SK-N-SH treated with all-trans-retinoic acid at 6 μM for 48 hours (cell line): ENCODE results near the gene LOXHD1.

ENCODE experiments used
- ATAC-seq: fragments of 200-7000 bp; cut with Tn5 transposase; 3 replicates; pipeline ENCODE4 v1.9.1; 2020; ENCODE audit warnings: mild to moderate bottlenecking, moderate library complexity
- ARNTL ChIP-seq: fragments of 450-650 bp; formaldehyde crosslinking; IDR thresholded peaks from 2 replicates; pipeline ENCODE4 v1.5.0; 2020; ENCODE audit warnings: low read depth, mild to moderate bottlenecking, moderate library complexity, borderline replicate concordance
- BACH2 ChIP-seq: fragments of 250-450 bp; sonication (Bioruptor Pico); IDR thresholded peaks from 2 replicates; pipeline ENCODE4 v1.9.0; 2021; ENCODE audit warnings: mild to moderate bottlenecking, borderline replicate concordance
- CSDC2 ChIP-seq: fragments of 250-450 bp; sonication (Bioruptor Pico); IDR thresholded peaks from 2 replicates; pipeline ENCODE4 v1.5.0; 2020; ENCODE audit warnings: mild to moderate bottlenecking, moderate library complexity
- ESRRG ChIP-seq: fragments of 250-450 bp; sonication (Bioruptor Pico); IDR thresholded peaks from 2 replicates; pipeline ENCODE4 v1.6.1; 2021; ENCODE audit warnings: mild to moderate bottlenecking
- GLIS3 ChIP-seq: fragments of 250-450 bp; sonication (Bioruptor Pico); IDR thresholded peaks from 2 replicates; pipeline ENCODE4 v1.5.0; 2020; ENCODE audit warnings: mild to moderate bottlenecking, moderate library complexity
- ISL1 ChIP-seq: fragments of 250-450 bp; sonication (Bioruptor Pico); IDR thresholded peaks from 2 replicates; pipeline ENCODE4 v2.1.2; 2022; ENCODE audit warnings: mild to moderate bottlenecking, moderate library complexity
- OSR1 ChIP-seq: fragments of 250-450 bp; sonication (Bioruptor Pico); IDR thresholded peaks from 2 replicates; pipeline ENCODE4 v1.8.0; 2022; ENCODE audit warnings: moderate library complexity, mild to moderate bottlenecking, inconsistent platforms
- PPARA ChIP-seq: fragments of 250-450 bp; sonication (Bioruptor Pico); IDR thresholded peaks from 2 replicates; pipeline ENCODE4 v1.5.0; 2020; ENCODE audit warnings: mild to moderate bottlenecking, borderline replicate concordance
- RARB ChIP-seq: fragments of 250-450 bp; sonication (Bioruptor Pico); IDR thresholded peaks from 2 replicates; pipeline ENCODE4 v1.8.0; 2021; ENCODE audit warnings: mild to moderate bottlenecking, moderate library complexity
- TCF4 ChIP-seq: fragments of 250-450 bp; sonication (Bioruptor Pico); IDR thresholded peaks from 2 replicates; pipeline ENCODE4 v1.8.0; 2021; ENCODE audit warnings: mild to moderate bottlenecking, moderate library complexity, borderline replicate concordance
- TOX ChIP-seq: fragments of 250-450 bp; sonication (Bioruptor Pico); IDR thresholded peaks from 2 replicates; pipeline ENCODE4 v1.8.0; 2021; ENCODE audit warnings: mild to moderate bottlenecking, moderate library complexity, borderline replicate concordance
- TSHZ2 ChIP-seq: fragments of 250-450 bp; sonication (Bioruptor Pico); IDR thresholded peaks from 2 replicates; pipeline ENCODE4 v1.5.0; 2020; ENCODE audit warnings: mild to moderate bottlenecking, moderate library complexity
- ZC3H10 ChIP-seq: fragments of 250-450 bp; sonication (Bioruptor Pico); IDR thresholded peaks from 2 replicates; pipeline ENCODE4 v1.5.1; 2021; ENCODE audit warnings: mild to moderate bottlenecking, moderate library complexity
- ZFP3 ChIP-seq: fragments of 250-450 bp; sonication (Bioruptor Pico); IDR thresholded peaks from 2 replicates; pipeline ENCODE4 v1.5.0; 2020; ENCODE audit warnings: mild to moderate bottlenecking, moderate library complexity
- ZFP30 ChIP-seq: fragments of 450-650 bp; formaldehyde crosslinking; IDR thresholded peaks from 2 replicates; pipeline ENCODE4 v1.5.0; 2022; ENCODE audit warnings: mild to moderate bottlenecking, moderate library complexity
- ZNF565 ChIP-seq: fragments of 450-650 bp; formaldehyde crosslinking; conservative IDR thresholded peaks from 2 replicates; pipeline ENCODE4 v1.5.0; 2020; ENCODE audit warnings: low read depth, mild to moderate bottlenecking, moderate library complexity
- ZNF70 ChIP-seq: fragments of 450-650 bp; formaldehyde crosslinking; IDR thresholded peaks from 2 replicates; pipeline ENCODE4 v1.5.0; 2020; ENCODE audit warnings: mild to moderate bottlenecking, moderate library complexity
- ZNF8 ChIP-seq: fragments of 450-650 bp; formaldehyde crosslinking; IDR thresholded peaks from 2 replicates; pipeline ENCODE4 v1.5.0; 2020; ENCODE audit warnings: mild to moderate bottlenecking, moderate library complexity
- TF ChIP-seq, protein P1 (sequence below): fragments of 250-450 bp; sonication (Bioruptor Pico); IDR thresholded peaks from 2 replicates; pipeline ENCODE4 v1.5.1; 2021; ENCODE audit warnings: mild to moderate bottlenecking, moderate library complexity
- TF ChIP-seq, protein P2 (sequence below): fragments of 250-450 bp; sonication (Bioruptor Pico); IDR thresholded peaks from 2 replicates; pipeline ENCODE4 v1.8.0; 2020; ENCODE audit warnings: mild to moderate bottlenecking, moderate library complexity, borderline replicate concordance
- TF ChIP-seq, protein P3 (sequence below): fragments of 250-450 bp; sonication (Bioruptor Pico); IDR thresholded peaks from 2 replicates; pipeline ENCODE4 v1.8.0; 2021; ENCODE audit warnings: low read depth, mild to moderate bottlenecking, moderate library complexity, borderline replicate concordance
- TF ChIP-seq, protein P4 (sequence below): fragments of 250-450 bp; sonication (Bioruptor Pico); IDR thresholded peaks from 2 replicates; pipeline ENCODE4 v1.5.1; 2020; ENCODE audit warnings: low read depth, mild to moderate bottlenecking, moderate library complexity

Gene LOXHD1

DNA sequence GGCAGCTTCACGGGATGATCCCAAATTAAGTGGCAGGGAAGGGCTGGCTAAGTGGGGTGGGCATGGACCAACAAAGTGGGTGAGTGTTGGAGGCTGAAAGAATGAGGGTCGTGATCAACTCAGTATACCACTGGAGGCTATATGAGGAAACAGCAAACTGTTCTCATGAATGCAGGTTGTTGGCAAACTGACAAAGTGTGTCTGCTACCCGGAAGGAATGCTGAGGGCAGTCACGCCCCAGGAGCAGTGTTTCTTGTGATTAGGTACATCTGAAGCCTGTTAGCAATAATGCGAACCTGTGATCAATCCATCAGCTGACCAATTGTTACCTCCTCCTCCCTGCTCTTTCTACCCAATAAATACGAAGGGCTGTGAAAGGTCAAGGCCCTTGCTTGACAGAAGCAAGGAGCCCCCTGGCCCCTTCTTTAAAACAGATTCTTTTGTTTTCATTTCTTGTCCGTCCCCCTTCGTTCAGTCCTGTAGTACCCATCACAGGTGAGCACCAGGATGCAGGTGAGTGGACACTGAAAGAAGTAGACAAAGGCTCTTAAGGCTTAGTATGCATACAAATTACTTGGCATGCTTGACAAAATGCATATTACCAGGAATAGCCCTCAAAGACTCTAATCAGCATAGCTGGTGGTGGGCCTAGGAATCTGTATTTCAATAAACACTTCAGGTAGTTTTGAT, 67.9 kb downstream of the LOXHD1 start:
- ATAC-seq = no peak
- TF ChIP-seq ZC3H10 (CRISPR knock-in tag) (no peak), PPARA (CRISPR knock-in tag) (no peak), ESRRG (CRISPR knock-in tag) (no peak), RARB (CRISPR knock-in tag) (no peak), OSR1 (CRISPR knock-in tag) (no peak), BACH2 (CRISPR knock-in tag) (no peak), TSHZ2 (CRISPR knock-in tag) (no peak), CSDC2 (no peak), TOX (CRISPR knock-in tag) (no peak), ZNF565 (CRISPR knock-in tag) (no peak), ARNTL (no peak), ZNF70 (CRISPR knock-in tag) (no peak), ZFP30 (CRISPR knock-in tag) (no peak), ISL1 (no peak), TCF4 (no peak), GLIS3 (CRISPR knock-in tag) (no peak), ZNF8 (CRISPR knock-in tag) (no peak)
- TF ChIP-seq, protein P1, sequence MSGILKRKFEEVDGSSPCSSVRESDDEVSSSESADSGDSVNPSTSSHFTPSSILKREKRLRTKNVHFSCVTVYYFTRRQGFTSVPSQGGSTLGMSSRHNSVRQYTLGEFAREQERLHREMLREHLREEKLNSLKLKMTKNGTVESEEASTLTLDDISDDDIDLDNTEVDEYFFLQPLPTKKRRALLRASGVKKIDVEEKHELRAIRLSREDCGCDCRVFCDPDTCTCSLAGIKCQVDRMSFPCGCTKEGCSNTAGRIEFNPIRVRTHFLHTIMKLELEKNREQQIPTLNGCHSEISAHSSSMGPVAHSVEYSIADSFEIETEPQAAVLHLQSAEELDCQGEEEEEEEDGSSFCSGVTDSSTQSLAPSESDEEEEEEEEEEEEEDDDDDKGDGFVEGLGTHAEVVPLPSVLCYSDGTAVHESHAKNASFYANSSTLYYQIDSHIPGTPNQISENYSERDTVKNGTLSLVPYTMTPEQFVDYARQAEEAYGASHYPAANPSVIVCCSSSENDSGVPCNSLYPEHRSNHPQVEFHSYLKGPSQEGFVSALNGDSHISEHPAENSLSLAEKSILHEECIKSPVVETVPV (CRISPR knock-in tag) = no peak
- TF ChIP-seq, protein P2, sequence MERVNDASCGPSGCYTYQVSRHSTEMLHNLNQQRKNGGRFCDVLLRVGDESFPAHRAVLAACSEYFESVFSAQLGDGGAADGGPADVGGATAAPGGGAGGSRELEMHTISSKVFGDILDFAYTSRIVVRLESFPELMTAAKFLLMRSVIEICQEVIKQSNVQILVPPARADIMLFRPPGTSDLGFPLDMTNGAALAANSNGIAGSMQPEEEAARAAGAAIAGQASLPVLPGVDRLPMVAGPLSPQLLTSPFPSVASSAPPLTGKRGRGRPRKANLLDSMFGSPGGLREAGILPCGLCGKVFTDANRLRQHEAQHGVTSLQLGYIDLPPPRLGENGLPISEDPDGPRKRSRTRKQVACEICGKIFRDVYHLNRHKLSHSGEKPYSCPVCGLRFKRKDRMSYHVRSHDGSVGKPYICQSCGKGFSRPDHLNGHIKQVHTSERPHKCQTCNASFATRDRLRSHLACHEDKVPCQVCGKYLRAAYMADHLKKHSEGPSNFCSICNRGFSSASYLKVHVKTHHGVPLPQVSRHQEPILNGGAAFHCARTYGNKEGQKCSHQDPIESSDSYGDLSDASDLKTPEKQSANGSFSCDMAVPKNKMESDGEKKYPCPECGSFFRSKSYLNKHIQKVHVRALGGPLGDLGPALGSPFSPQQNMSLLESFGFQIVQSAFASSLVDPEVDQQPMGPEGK (CRISPR knock-in tag) = no peak
- TF ChIP-seq, protein P3, sequence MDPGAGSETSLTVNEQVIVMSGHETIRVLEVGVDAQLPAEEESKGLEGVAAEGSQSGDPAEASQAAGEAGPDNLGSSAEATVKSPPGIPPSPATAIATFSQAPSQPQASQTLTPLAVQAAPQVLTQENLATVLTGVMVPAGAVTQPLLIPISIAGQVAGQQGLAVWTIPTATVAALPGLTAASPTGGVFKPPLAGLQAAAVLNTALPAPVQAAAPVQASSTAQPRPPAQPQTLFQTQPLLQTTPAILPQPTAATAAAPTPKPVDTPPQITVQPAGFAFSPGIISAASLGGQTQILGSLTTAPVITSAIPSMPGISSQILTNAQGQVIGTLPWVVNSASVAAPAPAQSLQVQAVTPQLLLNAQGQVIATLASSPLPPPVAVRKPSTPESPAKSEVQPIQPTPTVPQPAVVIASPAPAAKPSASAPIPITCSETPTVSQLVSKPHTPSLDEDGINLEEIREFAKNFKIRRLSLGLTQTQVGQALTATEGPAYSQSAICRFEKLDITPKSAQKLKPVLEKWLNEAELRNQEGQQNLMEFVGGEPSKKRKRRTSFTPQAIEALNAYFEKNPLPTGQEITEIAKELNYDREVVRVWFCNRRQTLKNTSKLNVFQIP = no peak

- no peak for ATAC-seq
- TF ChIP-seq, protein P4, sequence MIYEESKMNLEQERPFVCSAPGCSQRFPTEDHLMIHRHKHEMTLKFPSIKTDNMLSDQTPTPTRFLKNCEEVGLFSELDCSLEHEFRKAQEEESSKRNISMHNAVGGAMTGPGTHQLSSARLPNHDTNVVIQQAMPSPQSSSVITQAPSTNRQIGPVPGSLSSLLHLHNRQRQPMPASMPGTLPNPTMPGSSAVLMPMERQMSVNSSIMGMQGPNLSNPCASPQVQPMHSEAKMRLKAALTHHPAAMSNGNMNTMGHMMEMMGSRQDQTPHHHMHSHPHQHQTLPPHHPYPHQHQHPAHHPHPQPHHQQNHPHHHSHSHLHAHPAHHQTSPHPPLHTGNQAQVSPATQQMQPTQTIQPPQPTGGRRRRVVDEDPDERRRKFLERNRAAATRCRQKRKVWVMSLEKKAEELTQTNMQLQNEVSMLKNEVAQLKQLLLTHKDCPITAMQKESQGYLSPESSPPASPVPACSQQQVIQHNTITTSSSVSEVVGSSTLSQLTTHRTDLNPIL (CRISPR knock-in tag) = no peak
- TF ChIP-seq ZC3H10 (CRISPR knock-in tag) (no peak), ZNF70 (CRISPR knock-in tag) (no peak)
- TF ChIP-seq, all 23 proteins: peak for 0
Measured at GRCh38 chr18:46587600-46587999, 69.4 kb downstream of the LOXHD1 start.

DNA sequence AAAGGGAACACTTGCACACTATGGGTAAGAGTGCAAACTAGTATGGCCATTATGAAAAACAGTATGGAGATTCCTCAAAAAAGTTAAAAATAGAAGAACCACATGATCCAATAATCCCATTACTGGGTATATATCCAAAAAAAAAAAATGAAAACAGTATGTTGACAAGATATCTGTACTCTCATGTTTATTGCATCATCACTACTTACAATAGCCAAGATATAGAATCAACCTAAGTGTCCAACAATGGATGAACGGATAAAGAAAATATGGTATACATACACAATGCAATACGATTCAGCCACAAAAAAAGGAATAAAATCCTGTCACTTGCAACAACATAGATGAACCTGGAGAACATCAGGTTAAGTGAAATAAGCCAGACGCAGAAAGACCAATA, 73.3 kb downstream of the LOXHD1 start:
- no peak for TF ChIP-seq ZFP3 (CRISPR knock-in tag)
- TF ChIP-seq, protein P1 (CRISPR knock-in tag) = no peak
- no peak for TF ChIP-seq ARNTL
- TF ChIP-seq CSDC2 = no peak
- TF ChIP-seq BACH2 (CRISPR knock-in tag) = no peak
- no peak for TF ChIP-seq OSR1 (CRISPR knock-in tag)
- no peak for TF ChIP-seq RARB (CRISPR knock-in tag)
- ATAC-seq = no peak
